Raji (cell line): Measurements from ENCODE around the gene PLIN5.

Source experiments
- POLR2A ChIP-seq: IDR thresholded peaks from 2 replicates; pipeline ENCODE4 v1.6.1; 2011; ENCODE audit warnings: low read depth, low read length, control low read depth; ENCODE audit not compliant: insufficient read depth

PLIN5 gene

DNA sequence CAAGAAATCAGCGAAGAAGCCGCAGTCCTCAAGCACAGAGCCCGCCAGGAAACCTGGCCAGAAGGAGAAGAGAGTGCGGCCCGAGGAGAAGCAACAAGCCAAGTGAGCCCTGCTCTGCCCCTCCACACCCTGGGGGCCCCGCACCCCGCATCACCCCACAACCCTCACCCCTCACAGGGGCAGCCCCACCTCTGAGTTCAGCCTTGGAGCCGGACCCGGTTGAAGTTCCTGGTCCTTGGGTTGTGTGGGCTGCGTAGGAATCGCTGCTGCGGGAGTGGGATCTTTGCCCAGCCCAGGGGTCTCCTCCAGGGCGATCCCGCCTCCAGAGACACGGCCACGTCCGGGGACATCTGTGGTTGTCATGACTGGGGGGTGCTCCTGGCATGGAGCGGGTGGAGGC, 38.7 kb downstream of the PLIN5 start:
- TF ChIP-seq POLR2A = no peak

DNA sequence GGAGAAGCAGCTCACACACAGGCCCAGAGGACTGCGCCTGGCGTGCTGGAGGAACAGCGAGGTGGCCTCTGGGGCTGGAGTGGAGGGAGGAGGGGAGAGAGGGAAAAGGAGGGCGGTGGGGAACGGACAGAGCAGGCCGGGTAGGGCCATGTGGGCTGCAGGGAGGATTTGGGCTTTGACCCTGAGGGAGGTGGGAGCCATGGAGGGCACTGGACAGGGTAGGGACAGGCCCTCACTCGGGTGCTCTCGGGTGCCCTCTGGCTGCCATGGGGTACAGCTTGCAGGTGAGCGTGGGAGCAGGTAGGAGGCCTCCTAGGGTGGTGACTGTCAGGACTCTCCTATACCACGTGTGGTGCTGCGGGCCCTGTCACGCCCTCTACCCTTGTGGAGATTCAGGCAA, 39.6 kb downstream of the PLIN5 start:
- no peak for TF ChIP-seq POLR2A

DNA sequence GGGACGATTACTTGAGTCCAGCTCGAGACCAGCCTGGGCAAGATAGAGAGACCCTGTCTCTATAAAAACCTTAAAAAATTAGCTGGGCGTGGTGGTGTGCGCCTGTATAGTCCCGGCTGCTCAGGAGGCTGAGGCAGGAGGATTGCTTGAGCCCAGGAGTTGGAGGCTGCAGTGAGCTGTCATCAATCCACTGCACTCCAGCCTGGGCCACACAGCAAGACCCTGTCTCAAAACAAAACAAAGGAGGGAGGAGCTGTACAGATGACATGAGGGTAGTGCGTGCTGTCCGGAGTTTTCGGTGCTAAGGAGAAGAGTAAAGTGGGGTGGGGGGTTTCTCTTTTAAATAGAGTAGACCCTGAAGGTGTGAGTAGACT, 40.3 kb downstream of the PLIN5 start:
- TF ChIP-seq POLR2A = no peak

DNA sequence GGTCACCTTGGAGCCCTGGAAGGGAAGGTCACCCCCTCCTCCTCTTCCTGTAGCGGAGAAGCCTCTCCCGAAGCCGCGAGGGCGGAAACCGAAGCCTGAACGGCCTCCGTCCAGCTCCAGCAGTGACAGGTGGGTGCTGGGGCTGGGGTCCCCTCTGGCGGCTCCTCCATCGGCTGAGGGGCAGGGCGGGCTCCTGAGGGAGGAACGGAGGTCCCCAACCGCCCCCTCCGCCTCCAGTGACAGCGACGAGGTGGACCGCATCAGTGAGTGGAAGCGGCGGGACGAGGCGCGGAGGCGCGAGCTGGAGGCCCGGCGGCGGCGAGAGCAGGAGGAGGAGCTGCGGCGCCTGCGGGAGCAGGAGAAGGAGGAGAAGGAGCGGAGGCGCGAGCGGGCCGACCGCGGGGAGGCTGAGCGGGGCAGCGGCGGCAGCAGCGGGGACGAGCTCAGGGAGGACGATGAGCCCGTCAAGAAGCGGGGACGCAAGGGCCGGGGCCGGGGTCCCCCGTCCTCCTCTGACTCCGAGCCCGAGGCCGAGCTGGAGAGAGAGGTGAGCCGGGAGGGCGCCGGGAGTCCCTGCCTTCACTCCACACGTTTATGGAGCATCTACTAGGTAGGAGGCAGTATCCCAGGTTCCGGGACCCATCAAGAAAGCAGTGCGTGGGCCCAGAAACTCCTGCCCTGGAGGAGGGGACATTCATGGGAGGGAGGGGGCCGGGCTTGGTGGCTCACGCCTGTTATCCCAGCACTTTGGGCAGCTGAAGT, 40.9 kb downstream of the PLIN5 start:
- TF ChIP-seq POLR2A = no peak

DNA sequence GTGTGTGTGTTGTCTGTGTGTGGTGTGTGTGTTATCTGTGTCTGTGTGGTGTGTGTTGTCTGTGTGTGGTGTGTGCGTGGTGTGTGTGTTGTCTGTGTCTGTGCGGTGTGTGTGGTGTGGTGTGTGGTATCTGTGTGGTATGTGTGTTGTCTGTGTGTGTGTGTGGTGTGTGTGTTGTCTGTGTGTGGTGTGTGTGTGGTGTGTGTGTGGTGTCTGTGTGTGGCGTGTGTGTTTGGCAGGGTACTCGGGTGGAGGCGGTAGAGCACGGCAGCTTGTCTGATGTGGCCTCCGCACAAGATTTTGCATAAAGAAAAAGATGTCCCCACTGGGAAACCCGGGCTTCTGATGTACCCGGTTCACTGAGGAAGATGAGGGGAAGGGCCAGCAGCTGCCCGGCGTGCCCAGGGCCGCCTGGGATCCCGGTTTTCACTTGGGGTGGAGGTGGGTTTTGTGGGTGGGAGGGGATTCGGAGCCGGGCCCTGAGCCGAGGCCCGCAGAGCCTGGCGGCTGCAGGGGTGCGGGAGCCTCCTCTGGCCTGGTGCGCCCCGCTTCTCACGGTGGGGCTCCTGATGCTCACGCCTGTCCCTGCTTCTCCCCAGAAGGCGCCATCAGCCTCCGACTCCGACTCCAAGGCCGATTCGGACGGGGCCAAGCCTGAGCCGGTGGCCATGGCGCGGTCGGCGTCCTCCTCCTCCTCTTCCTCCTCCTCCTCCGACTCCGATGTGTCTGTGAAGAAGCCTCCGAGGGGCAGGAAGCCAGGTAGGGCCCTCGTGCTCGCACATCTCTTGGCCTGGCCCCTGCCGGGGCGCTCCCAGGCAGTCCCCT, 41.7 kb downstream of the PLIN5 start:
- no peak for TF ChIP-seq POLR2A

DNA sequence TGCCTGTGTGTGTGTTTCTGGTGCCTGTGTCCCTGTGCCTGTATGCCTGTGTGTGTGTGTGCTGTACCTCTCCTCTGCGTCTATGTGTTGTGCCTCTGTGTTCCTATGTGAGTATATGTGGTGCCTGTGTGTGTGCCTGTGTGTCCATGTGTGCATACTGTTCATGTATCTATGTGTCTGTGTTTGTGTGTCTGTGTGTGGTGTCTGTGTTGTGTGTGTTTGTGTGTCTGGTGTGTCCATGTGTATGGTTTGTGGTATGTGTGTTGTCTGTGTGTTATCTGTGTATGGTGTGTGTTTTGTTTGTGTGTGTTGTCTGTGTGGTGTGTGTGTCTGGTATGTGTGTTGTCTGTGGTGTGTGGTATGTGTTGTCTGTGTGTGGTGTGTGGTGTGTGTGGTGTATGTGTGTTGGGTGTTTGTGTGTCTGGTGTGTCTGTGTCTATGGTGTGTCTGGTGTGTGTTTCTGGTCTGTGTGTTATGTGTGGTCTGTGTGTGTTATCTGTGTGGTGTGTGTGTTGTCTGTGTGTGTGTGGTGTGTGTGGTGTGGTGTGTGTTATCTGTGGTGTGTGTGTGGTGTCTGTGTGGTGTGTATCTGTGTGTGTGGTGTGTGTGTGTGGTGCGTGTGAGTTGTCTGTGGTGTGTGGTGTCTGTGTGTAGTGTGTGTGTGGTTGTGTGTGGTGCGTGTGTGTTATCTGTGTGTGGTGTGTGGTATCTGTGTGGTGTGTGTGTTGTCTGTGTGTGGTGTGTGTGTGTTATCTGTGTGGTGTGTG, 42.5 kb downstream of the PLIN5 start:
- no peak for TF ChIP-seq POLR2A

DNA sequence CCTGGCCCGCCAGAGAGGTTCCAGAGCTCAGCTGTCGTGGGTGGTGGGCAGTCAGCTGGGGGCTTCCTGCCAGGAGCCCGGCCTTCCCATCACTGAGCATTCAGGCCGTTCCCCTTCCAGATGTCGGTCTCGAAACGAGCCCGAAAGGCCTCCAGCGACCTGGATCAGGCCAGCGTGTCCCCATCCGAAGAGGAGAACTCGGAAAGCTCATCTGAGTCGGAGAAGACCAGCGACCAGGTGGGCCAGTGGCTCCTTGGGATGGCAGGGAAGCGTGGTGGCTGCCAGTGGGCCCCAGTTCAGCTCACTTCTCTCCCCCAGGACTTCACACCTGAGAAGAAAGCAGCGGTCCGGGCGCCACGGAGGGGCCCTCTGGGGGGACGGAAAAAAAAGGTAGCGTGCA, 43.6 kb downstream of the PLIN5 start:
- TF ChIP-seq POLR2A = no peak

DNA sequence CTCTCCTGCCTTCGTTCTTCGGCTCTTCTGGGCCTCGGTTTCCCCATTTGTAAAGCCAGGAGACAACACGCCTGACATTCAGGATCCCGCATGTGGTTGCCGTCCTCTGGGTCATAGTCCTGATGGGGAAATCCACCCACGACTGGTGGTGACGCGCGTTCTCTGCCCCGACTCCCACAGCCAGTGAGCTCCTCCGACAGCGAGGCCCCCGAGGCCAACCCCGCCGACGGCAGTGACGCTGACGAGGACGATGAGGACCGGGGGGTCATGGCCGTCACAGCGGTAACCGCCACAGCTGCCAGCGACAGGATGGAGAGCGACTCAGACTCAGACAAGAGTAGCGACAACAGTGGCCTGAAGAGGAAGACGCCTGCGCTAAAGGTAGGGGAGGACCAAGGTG, 46.5 kb downstream of the PLIN5 start:
- TF ChIP-seq POLR2A = no peak

DNA sequence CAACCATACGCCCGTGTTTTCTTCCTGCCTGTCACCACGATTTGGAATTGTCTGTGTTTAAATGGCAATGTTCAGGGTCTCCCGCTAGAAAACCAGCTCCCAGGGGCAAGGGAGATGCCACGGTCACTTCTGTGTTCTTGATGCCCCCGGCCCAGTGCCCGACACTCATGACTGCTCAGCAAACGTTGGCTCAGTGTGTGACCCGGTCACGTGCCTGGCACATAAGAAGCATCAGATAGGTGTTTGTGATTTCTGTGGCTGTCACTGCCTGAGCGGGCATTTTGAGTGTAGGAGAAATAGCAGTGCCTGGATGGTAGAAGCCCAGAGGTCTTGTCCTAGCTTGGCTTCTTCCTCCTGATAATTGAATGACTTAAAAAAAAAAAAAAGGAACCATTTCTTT, 47.5 kb downstream of the PLIN5 start:
- no peak for TF ChIP-seq POLR2A

DNA sequence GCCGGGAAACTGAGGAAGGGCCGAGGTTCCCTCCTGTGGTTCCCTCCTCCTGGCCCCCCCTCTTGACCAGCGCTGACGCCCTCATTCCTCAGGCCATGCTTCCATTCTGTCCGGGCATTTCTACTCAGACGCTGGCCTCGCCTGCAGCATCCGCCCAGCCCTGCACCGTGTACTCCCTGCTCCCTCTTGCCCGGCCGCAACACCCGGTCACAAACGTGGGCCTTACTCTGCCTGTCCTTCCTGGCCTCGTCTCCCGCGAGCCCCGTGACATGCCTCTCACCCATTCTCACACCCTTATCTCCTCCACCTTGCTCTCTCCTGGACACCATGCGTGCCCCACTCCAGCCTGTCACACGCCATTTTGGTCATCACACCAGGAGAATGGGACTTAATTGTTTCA, 51.6 kb downstream of the PLIN5 start:
- TF ChIP-seq POLR2A = no peak

DNA sequence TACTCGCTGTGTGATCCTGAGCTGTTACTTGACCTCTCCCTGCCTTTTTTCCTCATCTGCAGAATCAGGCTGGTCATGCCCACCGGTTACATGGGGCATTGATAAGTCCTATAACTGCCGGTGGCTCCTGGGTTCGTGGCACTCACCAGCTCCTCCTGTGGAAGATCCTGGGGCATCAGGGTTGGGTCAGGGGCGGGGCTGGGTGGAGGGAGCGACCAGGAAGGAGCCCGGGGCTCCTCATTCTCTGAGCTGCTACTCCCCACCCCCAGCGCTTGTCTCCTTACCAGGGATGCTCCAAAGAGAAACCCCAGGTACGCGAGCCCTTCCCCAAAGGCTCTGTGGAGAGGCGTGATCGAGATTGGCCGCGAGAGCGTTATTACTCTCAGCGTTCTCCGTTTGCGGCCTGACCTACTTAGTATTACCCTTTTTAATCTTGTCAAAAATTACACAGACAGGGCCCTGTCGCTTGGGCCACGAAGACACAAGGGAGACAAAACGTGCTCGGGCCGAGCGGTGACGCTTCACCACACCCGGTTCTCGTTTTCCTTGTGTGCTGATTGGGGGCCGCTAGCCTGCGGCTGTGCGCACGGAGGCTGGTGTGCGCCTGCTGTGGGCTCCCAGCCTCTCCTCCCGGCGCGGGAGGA, 52.2 kb downstream of the PLIN5 start:
- no peak for TF ChIP-seq POLR2A

DNA sequence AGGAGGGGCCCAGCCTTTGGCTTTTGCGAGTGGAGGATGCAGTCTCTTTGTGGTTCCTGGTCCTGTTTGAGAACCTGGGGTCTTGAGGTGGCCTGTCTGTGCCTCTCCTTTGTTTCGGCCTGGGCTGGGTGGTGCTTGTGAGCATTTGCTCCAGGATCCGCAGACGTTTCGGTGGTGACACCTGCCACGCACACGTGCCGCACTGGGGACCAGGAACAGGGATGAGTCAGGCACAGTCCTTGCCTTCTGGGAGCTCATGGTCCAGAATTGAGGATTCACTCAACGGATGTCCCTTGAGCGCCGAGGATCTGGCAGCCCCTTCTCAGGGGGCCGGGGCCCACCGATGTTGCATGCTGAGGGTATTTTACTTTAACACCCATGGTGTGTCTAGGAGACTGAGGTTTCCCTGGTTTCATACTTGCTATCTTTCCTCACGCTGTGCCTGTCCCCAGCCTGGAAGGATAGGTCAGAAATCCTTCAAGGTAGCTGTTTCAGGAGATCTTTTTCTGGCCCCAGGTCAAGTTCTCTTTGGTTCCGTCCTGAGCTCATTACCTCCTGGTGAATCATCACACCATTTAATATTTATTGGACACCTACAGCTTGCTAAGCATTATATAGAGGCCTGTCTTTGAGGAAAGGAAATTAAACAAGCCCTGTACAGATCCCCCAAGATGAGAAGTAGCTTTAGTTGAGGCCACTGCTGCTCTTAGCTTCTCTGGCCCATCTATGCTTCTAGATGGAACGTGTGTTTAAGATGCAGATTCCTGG, 57.8 kb downstream of the PLIN5 start:
- no peak for TF ChIP-seq POLR2A

DNA sequence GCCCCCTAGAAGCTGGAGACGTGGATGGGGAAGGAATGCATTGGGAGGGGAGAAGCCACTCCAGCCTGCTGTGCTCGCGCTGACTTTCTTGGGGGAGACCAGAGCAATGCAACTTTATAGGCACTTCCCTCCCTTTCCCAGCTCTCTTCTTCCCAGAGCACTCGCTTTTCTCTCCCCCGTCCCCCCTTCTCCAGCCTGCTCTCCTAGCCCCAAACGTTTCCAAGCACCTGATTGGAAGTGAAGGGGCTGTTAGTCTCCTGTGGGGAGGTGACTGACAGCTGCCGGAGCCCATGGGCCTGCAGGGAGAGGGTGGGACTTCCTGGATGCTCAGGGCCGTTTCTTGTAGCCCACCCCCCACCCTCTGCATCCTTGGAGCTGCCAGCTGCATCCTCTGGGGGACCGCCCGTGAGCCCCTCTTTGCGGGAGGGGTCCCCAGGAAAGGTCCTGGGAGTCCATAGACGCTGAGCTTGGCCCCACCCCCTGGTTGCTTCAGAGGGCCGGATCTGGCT, 60.5 kb downstream of the PLIN5 start:
- TF ChIP-seq POLR2A = peak; percentile 49

DNA sequence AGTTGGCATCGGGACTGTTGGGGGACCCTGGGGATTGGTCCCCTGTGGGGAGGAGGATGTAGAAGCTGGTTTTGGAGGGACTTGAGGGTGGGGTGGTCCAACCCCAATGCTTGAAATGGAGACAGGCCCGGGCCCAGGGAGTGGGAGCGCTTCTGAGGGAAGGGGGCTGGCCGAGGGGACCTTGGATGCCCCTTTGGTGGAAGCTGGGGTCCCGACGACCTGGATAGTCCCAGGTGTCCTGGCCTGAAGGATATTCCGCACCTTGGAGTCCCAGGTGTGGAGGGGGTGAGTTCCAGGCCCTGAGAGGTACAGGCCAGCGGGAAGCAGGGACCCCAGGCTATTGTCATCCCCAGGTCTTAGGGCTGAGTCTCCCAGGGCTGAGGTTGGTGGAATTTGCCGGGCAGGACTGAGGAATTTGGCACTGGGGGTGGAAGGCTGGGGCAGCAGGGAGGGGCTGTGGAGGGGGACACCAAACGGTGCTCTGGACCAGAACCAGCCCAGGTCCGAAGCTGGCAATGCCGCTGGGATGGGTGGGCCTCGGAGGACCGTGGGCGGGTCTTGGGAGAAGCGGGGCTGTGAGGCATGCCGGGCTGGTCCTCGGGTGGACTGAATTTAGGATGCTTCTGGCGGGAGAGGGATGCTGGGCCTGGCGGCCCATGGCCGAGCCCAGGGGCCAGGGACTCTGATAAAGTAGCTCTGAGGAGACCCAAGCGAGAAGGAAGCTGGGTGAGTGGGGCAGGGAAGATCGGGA, 61.1 kb downstream of the PLIN5 start:
- TF ChIP-seq POLR2A = no peak
